ENCODE measurements around the gene CPLX1.
A peak's percentile ranks its signal among the peaks of the same experiment; 100 is the strongest.

The CPLX1 gene

DNA sequence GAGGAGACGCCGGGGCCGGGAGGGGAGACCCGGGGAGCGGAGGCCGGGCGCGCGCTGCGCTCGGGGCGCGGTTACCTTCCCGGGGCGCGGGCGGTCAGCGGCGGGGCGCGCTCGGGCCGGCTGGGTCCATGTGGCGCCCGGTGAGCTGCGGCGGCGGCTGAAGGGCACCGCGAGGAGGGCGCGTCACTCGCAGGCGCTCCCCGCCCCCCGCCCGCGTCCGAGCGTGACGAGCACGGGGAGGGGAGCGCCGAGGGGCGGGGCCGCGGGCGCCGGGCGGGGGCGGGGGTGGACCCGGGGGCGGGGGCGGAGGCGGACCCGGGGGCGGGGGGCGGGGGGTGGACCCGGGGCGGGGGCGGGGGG, at the start of gene CPLX1:
TSS of gene CPLX1 (minus strand) at position 159 of the 360 bp plus-strand sequence. CDS start 1,607 bp downstream, outside the sequence.
- peak; percentile 10 to 61 for DNase-seq

DNA sequence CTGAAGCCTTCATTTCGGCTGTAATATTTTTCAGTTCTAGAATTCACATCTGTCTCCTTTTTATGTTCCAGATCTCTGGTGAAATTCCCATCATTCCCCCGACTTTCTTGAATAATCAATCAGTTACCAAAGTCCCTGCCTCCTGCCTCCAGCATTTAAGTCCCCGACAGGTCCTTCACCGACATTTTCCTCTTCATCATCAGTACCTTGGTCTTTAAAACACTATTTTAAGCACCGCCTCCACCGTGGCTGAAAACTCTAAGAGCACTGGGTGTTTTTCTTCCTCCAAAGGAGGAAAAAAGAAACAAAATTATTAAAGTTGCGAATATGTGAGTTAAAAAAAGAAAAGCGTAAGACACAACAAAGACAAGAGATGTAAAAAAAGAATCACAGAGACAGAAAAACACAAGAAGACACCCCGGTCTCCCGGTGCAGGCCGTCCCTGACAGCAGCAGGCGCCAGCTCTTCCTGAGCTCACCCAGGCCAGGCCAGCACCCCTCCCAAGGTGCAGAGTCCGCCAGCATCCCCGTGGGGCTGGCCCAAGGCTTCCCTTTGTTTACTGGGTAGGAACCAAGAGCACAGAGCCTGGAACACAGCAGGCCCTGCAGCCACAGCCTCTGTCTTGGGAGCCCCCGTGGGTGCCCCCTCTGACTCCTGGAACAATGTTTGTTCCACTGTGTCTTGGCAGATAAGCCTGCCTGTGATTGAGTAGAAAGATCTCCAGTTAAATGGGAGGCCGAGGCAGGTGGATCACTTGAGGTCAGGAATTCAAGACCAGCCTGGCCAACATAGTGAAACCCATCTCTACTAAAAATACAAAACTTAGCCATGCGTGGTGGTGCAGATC, 49.3 kb upstream of the CPLX1 start:
- no peak for DNase-seq

DNA sequence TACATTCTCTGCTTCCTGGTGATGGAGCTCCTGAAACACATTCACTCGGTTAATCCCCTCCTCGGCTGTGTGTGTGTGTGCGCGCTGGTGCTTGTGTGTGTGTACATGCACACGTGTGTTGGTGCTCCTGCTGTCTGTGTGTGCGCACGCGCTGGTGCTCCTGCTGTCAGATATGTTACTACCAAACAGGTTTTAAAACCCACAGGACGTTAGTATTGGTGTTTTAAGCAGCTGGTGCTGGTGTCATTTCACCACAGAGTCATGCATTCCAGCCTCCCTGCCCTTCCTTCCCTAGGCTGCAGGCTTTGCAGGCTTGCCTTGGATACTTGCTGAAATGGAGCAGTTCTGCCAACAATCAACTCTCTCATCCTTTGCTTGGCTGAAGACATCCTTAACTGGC, 48.1 kb upstream of the CPLX1 start:
- DNase-seq: no peak

DNA sequence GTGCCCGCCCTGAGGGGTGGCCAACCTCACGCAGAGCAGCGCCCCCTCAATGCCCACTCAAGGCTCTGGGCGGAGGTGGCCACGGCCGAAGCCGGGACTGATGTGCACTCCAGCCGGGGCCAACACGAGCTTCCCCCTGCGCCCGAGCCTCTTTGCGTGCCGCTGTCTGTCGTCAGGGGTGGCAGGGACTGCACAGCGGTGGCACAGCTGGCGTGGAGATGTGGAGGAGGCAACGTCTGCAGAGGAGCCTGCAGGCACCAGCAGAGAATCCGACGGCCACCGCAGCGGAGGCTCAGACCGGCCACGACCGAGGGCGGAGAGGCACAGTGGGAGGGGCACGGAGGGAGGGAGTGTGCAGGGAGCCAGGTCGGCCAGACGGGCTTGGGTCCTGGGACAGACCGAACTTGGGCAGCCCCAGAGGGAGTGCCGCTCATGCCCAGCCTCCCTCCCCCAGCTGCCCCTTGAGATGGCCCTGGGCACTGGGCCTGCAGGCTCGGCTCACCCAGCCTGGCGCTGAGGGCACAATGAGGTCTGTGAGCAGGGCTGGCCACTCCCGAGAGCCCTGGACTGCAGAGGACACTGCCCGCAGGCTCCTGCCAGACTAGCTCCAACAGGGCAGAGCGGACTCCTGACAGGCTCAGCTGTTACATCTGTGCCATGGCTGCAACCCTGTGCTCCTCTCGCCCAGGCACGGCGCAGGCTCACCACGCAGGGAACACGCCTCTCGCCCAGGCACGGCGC, 46.5 kb upstream of the CPLX1 start:
- DNase-seq: no peak

DNA sequence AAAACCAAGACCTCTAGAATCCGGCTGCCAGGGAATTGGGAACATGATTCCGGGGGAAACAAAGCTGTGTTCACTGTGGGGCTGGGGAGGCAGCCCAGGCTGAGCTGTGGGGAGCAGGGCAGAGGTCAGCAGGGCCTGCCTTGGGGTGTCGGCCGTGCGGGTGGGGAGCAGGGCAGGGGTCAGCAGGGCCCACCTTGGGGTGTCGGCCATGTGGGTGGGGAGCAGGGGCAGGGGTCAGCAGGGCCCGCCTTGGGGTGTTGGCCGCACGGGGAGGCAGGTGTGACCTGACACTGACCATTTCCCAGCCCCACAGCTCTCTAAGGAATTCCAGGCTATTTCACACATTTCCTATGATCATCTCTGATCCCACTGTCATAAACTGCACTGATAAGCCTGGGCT, 45.6 kb upstream of the CPLX1 start:
- DNase-seq: no peak

DNA sequence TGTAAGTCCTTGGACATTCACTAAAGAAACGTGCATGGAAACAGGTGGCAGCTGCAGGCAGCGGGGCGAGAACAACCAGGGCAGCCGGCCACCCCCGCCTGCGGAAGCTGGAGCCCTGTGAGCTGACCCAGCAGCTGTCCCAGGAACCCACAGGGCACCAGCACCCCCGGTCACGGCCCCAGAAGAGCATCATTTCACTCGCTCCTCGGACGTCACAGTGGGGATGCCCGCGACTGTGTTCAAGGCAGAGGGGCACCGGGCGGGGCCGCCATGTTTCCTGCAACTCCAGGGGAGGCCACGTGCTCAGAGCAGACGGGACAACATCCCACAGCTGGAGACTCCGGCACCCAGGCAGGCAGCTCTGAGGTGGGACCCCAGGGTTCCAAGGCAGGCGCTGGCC, 45.0 kb upstream of the CPLX1 start:
- no peak for DNase-seq

DNA sequence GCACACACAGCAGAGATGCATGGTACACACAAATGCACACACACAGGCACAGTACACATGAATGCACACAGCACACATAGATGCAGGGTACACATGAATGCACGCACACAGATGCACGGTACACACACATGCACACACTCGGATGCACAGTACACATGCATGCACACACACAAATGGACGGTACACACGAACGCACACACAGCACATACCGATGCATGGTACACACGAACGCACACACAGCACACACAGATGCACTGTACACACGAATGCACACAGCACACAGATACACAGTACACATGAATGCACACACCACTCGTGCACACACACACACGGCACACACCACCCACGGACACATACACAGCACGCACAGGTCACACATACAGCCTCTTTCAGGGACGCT, 43.8 kb upstream of the CPLX1 start:
- DNase-seq: no peak

DNA sequence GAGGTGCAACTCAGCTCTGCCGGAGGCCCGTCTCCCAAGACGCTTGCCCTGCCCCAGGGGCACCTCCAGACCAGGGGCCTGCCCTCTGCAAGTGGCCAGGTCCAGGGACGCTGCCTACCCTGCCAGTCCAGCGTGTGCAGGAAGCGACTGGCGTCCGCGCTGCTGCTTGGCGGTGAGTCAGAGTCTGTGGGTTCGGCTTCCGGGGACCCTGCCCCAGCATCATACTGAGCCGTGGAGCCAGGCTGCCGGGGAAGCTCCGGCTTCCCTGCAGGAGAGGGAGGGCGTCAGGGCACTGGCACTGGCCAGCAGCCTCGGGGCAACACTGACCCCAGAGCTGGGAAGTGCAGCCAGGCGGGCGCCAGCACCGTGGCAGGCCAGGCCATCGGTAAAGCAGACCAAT, 42.5 kb upstream of the CPLX1 start:
- DNase-seq: no peak

DNA sequence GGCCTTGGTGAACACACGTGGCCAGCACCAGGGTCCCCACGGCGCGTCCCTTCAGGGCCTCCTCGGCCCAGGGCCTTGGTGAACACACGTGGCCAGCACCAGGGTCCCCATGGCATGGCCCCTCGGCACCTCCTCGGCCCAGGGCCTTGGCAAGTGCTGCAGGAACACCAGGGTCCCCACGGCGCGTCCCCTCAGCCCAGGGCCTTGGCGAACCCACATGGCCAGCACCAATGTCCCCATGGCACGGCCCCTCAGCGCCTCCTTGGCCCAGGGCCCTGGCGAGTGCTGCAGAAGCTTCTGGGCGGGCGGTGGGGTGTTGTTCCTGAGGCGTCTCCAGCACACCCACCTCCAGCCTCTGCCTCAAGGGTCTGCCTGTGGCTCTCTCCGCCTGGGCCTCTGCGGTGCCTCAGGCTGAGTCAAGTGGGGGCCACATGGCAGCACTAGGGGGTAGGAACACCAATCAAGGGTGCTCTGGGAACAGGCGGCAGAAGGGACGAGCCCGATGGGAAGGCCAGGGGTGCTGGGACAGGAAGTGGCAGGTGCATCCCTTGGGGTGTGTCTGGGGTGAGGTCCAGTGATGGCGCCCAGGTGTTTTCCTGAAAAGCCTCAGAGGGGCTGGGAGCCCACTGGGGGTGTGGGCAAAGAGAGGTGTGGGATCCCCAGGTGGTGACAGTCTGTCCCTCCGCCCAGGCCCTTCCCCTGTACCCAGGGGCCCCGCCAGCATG, 41.8 kb upstream of the CPLX1 start:
- DNase-seq: no peak

DNA sequence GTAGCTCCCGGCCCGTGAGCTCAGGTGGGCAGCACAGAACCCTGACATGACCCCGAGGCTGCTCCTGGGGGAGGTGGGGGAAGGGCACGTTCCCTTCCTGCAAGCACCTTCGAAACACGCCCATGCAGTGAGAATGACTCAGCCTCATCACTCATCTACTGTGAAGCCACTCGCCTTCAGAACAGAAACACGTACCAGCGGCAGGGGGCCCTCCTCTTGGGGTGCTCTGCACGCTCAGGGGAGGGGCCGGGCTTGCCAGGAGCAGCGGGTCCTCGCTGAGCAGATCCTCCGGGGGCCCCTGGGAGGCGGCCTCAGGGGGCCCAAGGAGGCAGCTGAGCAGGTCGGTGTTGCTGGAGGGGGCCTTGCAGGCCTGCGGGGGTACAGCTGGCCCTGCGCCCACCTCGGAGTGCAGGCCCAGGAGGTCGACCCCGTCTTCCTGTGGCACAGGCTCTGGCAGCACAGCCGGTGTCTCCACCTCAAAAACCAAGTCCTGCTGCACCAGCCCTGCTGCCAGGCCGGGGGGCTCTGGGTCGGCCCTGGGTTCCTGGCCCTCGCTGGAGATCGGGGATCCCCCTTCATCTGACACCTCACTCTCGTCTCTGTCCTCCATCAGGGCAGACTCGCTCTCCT, 40.9 kb upstream of the CPLX1 start:
- DNase-seq: no peak

DNA sequence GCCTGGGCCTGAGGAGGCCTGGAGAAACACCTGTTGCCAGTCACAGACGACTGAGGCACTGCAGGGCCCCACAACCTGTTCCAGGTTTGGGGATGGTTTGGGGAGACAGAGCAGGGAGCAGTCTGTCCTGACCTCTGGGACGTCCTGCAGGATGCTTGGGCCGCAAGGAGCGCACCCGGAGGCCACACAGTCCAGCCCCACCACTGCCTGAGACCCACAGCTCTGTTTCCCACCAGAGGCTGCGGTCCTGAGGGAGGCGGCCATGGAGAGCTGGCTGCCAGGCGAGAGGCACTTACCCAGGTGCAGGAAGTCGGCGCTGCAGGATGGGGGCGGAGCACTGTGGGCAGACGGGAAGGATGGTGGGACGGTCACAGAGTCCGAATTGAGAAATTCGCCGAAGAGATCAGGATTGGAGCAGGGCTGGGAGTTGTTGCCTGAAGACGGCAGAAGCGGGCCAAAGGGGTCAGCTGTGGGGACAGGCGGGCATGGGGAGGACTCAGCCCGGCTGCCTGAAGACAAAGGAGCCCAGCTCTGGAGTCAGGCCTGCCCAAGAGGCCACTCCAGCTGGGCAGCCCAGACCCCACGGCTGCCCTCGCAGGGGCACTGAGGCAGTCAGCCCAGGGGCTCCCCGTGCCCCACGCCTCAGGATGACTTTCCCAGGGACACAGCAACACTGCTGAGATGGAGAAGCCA, 40.3 kb upstream of the CPLX1 start:
- DNase-seq: no peak

DNA sequence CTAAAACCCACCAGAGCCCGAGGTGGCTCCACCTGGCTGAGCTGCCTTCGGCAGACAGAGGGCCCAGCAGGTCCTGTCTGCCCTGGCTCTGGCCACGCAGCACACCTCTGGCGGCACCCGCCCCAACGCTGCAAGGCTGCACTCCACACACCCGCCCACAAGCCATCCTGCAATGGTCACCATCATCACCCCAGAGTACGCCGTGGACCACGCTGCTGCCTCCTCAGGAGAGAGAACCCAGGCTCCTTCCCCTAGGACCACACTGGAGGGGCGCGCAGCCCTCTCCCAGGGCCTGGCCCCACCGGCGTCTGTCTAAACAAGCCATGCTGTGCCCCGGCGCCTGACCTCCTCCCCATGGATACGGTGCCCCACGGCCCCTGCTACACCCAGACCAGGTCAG, 39.6 kb upstream of the CPLX1 start:
- no peak for DNase-seq

DNA sequence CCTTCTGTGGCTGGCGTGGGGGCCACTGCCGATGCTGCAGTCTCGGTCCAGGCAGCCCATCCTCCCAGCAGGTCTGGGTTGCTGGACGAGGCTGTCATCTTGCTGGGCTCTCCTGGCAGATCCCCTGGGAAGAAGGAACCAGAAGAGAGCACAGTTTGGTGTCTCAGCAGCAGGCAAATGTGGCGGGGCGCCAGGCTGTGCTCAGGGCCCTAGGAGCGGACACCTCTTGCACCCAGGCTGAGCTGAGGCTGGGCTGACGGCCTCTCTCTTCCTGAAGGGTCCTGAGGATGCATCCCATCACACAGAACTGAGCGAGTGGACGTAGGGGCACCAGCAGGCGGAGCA, 39.2 kb upstream of the CPLX1 start:
- no peak for DNase-seq

DNA sequence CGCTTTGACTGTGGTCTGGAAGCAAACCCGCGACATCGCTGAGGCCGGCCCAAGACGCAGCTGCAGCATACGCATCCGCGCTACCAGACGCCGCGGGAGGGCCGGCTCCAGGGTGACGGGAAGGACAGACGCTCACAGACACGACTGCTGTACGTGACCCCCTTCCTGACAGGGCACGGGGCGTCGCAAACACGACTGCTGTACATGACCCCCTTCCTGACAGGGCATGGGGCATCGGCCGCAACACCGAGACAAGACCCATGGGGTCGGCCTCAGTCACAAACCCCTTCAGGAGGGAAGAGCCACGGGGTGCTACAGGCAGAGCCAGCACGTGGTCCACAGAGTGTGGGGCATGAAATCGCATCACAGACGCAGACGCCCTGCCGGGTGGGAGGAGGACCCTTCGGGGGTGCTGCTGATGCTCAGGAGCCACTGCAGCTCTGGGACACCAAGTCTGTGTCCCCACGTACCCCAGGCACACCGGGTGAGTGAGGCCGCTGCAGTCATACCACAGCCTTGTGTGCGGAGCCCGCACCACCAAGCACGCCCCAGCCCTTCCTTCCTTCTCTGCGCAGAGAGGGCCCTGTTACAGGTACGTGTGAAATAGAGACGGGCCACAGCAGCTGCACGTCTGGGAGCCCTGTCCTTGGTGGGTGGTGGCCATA, 38.7 kb upstream of the CPLX1 start:
- DNase-seq: no peak

DNA sequence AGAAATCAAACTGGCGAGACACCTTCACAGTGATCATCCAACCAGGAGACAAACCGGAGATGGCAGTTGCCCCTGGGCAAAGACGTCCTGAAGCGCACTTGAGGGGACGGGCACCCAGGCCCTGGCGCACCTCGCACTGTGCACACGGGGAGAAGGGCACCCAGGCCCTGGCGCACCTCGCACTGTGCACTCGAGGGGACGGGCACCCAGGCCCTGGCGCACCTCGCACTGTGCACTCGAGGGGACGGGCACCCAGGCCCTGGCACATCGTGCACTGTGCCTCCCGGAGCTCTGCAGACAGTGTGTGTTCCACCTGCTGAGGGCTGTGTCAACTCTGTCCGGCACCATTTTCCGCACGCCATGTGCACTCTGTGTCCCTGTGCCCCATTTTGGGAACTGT, 34.6 kb upstream of the CPLX1 start:
- no peak for DNase-seq

DNA sequence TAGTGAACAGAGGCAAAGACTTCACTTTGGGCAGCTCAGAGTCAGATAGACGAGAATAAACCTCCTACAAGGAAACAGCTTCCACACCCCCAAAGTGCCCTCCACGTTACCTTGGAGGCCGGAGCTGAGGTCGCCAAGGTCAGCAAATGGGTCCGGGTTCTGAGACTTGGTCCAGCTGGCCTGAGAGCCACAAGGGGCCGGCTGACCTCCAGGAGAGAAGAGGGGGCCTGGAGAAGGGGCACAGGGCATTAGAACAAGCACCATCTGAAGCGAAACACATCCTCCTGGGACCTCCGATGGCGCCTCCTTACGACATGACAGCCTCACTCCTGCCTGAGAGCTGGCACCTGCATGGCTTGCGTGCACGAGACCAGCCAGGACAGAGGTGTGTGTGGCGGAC, 33.6 kb upstream of the CPLX1 start:
- DNase-seq: no peak

DNA sequence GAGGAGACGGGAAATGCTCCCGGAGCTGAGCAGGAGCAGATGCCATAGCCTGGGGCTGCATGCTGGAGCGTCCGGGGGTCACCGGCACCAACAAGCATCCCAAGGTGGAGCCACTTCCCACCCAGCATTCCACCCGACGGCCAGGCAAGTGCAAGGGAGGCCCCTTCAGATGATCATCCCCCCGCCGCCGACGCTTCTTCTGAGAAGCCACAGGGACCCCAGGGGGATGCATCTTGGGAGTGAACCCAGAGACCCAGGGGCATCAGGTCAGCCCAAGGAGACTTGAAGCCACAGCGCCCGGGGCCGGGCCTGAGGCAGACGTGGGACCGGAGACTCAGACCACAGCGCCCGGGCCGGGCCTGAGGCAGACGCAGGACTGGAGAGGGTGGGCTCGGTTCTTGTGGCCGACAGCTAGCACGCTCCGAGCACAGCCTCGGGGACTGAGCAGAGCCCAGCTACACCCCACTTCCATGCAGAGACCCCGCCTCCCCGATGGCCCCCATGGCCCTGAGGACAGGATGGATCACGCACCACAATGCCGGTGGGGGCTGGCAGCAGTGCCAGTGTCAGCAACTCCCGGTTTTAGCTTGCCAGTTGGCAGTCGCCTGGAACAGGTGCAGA, 33.0 kb upstream of the CPLX1 start:
- no peak for DNase-seq

DNA sequence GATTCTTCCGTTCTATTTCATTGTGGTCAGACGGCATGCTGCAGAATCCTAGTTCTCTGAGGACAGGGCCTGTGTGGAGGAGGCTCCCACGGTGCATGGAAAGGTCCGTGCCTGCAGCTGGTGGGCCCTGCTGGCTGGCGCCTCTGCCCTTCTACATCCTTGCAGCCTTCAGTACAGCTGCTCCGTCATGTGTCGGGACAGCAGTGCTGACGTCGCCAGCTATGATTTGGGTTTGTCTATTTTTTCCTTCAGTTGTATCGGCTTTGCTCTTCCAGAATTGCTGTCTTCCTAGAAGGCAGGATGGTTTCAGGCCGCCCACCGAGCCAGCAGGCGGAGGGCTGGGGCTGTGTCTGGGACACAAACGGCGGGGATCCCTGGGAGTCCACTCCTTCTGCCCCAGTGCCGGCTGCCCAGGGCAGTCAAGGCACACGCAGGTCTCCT, 32.1 kb upstream of the CPLX1 start:
- DNase-seq: no peak

DNA sequence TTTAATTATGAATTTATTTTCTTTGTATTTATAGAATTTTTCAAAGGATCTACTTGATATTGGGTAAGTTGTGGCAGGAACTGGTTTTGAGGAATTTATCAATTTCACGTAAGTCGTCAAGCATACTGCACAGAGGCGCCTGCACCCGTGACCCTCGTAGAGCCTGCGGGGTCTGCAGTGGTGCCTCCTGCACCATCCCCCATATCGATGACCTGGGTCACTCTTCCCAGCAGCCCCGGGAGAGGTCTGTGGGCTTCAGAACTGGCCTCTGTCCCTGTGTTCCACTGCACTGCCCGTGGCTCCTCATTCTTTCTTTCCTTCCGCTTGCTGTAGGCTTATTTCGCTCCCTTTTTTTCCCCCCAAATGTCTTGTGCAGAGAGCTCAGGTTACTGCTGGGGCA, 31.5 kb upstream of the CPLX1 start:
- DNase-seq: no peak

DNA sequence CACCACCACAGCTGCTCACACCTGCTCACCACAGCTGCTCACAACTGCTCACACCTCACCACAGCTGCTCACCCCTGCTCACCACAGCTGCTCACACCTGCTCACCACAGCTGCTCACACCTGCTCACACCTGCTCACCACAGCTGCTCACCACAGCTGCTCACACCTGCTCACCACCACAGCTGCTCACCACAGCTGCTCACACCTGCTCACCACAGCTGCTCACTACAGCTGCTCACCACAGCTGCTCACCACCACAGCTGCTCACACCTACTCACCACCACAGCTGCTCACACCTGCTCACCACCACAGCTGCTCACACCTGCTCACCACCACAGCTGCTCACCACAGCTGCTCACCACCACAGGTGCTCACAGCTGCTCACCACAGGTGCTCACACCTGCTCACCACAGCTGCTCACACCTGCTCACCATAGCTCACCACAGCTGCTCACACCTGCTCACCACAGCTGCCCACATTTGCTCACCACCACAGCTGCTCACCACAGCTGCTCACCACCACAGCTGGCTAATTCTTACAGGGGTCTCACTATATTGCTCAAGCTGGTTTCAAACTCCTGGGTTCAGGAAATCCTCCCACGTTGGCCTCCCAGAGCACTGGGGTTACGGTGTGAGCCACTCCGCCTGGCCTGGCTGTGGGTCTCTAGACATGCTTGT, 30.4 kb upstream of the CPLX1 start:
- no peak for DNase-seq

DNA sequence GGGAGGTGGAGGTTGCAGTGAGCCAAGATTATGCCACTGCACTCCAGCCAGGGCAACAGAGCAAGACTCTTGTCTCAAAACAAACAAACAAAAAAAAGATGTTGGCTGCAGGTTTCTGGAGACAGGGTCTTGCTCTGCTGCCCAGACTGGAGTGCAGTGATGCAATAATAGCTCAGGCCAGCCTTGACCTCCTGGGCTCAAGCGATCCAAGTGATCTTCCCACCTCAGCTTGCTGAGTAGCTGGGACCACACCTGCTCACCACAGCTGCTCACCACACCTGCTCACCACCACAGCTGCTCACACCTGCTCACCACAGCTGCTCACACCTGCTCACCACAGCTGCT, 29.9 kb upstream of the CPLX1 start:
- DNase-seq: no peak
